K562 (cell line): ENCODE results near the gene KRT80. TPM values are rescaled to one million over a fixed set of nuclear protein-coding genes. Genes with fewer than 3 reads are reported as not detected.

Experiments
- ATAC-seq: fragments of 200-7000 bp; cut with Tn5 transposase; 3 replicates; pipeline ENCODE4 v1.9.1; 2020; ENCODE audit warnings: moderate library complexity
- BruUV-seq: library from RNA; stranded (reverse); fragments of 400-500 nt; replicated peaks from 2 replicates; lab custom pipeline; 2021; lab: Mats Ljungman, UMichigan
- CTCF ChIA-PET: fragments of 300-600 bp; formaldehyde crosslinking; extraction: SDS; loops from one replicate; lab custom pipeline; 2021; ENCODE audit warnings: low intra/inter-chr PET ratio; lab: Yijun Ruan, JAX
- POLR2A ChIA-PET: fragments of 300-600, 350-650 bp; sonication (Branson Sonifier 250); formaldehyde crosslinking; extraction: SDS; loops from one replicate; lab custom pipeline; 2021; ENCODE audit warnings: antibody characterized with exemption, inconsistent platforms; lab: Yijun Ruan, JAX
- DNase-seq, 4 experiments: peaks; one replicate each; pipeline versions ENCODE4 v3.0.0 to v3.0.0-alpha.2; 2011 to 2018; ENCODE audit warnings: low spot score in 3 of 4, mixed read lengths in 3 of 4; ENCODE audit errors: extremely low read depth in 1 of 4
- FAIRE-seq: peaks from 2 replicates; lab custom pipeline; 2011; peaks lifted over from hg19 to GRCh38; lab: Jason Lieb, UNC
- H2AFZ ChIP-seq: 2 replicates; pipeline ENCODE4 v1.6.0; 2011; ENCODE audit warnings: low read depth, low read length, control low read depth, inconsistent platforms
- H3K27ac ChIP-seq: fragments of 200-600 bp; 3 replicates; pipeline ENCODE4 v1.8.0; 2011; ENCODE audit warnings: low read depth, mild to moderate bottlenecking, control low read depth, inconsistent platforms, low read length, moderate library complexity, mixed read lengths; ENCODE audit errors: extremely low read depth
- H3K27me3 ChIP-seq, 2 experiments: fragments of 300-600 bp in 1 of 2; 2 replicates in 1 of 2; 3 replicates in 1 of 2; pipeline versions ENCODE4 v1.6.0 to v1.8.0; 2011; ENCODE audit warnings: inconsistent platforms in 2 of 2, low read length in 2 of 2, mild to moderate bottlenecking in 1 of 2, mixed read lengths in 1 of 2, moderate library complexity in 1 of 2; ENCODE audit not compliant: control insufficient read depth in 2 of 2, insufficient read depth in 2 of 2
- H3K36me3 ChIP-seq: fragments of 300-600 bp; 3 replicates; pipeline ENCODE4 v1.8.0; 2011; ENCODE audit warnings: mild to moderate bottlenecking, low read length, inconsistent platforms; ENCODE audit not compliant: control insufficient read depth, insufficient read depth
- H3K4me1 ChIP-seq, 2 experiments: fragments of 200-600 bp in 1 of 2; replicated peaks in 1 of 2; 2 replicates in 1 of 2; 3 replicates in 1 of 2; pipeline versions ENCODE4 v1.5.1 to v1.8.0; 2011; ENCODE audit warnings: inconsistent platforms in 2 of 2, low read length in 2 of 2, mild to moderate bottlenecking in 1 of 2, mixed read lengths in 1 of 2, moderate library complexity in 1 of 2; ENCODE audit not compliant: control insufficient read depth in 2 of 2, insufficient read depth in 2 of 2
- H3K4me2 ChIP-seq: 2 replicates; pipeline ENCODE4 v1.6.1; 2011; ENCODE audit warnings: low read length, control low read depth, inconsistent platforms, mixed read lengths; ENCODE audit not compliant: insufficient read depth
- H3K4me3 ChIP-seq: fragments of 200-600 bp; sonication (generic), shearing (Covaris generic); 2 replicates; pipeline ENCODE4 v1.5.1; 2016; ENCODE audit warnings: control low read depth, inconsistent platforms
- H3K79me2 ChIP-seq: fragments of 200-600 bp; 3 replicates; pipeline ENCODE4 v1.8.0; 2011; ENCODE audit warnings: low read length, inconsistent platforms; ENCODE audit not compliant: control insufficient read depth, insufficient read depth
- H3K9ac ChIP-seq, 2 experiments: 2 replicates each; pipeline versions ENCODE4 v1.6.0 to v1.6.1; 2011; ENCODE audit warnings: low read depth in 2 of 2, low read length in 2 of 2, control low read depth in 1 of 2, inconsistent platforms in 1 of 2, mild to moderate bottlenecking in 1 of 2, mixed read lengths in 1 of 2; ENCODE audit not compliant: insufficient read depth in 1 of 2
- H3K9me1 ChIP-seq: one replicate; pipeline ENCODE4 v1.6.0; 2011; ENCODE audit warnings: inconsistent platforms, mild to moderate bottlenecking, low read length, moderate library complexity; ENCODE audit not compliant: control insufficient read depth, insufficient read depth
- H3K9me3 ChIP-seq: replicated peaks from 2 replicates; pipeline ENCODE4 v1.5.1; 2011; ENCODE audit warnings: low read depth, low read length, inconsistent platforms; ENCODE audit not compliant: control insufficient read depth, insufficient read depth
- H4K20me1 ChIP-seq: replicated peaks from 2 replicates; pipeline ENCODE4 v1.6.1; 2011; ENCODE audit warnings: low read length, inconsistent platforms, mixed read lengths; ENCODE audit not compliant: control insufficient read depth, insufficient read depth
- EHMT2 ChIP-seq: fragments of 450-650 bp; IDR thresholded peaks from 2 replicates; pipeline ENCODE4 v1.6.1; 2018; ENCODE audit warnings: antibody characterized with exemption
- MIER1 ChIP-seq: fragments of 450-650 bp; IDR thresholded peaks from 2 replicates; pipeline ENCODE4 v1.6.1; 2016; ENCODE audit warnings: antibody characterized with exemption, mild to moderate bottlenecking, low read depth
- REST ChIP-seq, 2 experiments: fragments of 450-650 bp; formaldehyde crosslinking in 1 of 2; IDR thresholded peaks; 2 replicates each; pipeline versions ENCODE4 v1.4.0 to v1.6.1; 2014 to 2020; ENCODE audit warnings: mild to moderate bottlenecking in 2 of 2, borderline replicate concordance in 1 of 2, low read depth in 1 of 2
- SREBF2 ChIP-seq: sonication (generic); formaldehyde crosslinking; IDR thresholded peaks from 2 replicates; pipeline ENCODE4 v1.4.0; 2020; ENCODE audit warnings: mild to moderate bottlenecking, missing genetic modification reagents
- WGBS: fragments of 100-300 bp; shearing (Covaris generic); methylation state at CpG from one replicate; pipeline ENCODE4 v1.1.6; 2016; ENCODE audit warnings: low coverage, mixed read lengths; ENCODE audit not compliant: insufficient coverage; ENCODE audit errors: missing lambda C conversion rate; 5-methylcytosine and 5-hydroxymethylcytosine counted together
- in situ Hi-C: fragments of 300-500 bp; cut with MboI; formaldehyde crosslinking; loops from 4 replicates; pipeline ENCODE4 v1.15.0; 2018; ENCODE audit warnings: inconsistent platforms, mixed read lengths
- intact Hi-C: fragments of 100-400 bp; cut with micrococcal nuclease; formaldehyde crosslinking; loops from 2 replicates; pipeline ENCODE4 v1.14.2; 2022
- polyA plus RNA-seq, 8 experiments: library from polyadenylated mRNA; depleted of rRNA in 4 of 8; stranded (reverse) in 5 of 8; unstranded in 3 of 8; fragments of >200 nt; fragmentation: Nextera tagmentation in 2 of 8; fragmentation: Illumina TruSeq in 1 of 8; extraction: Ambion mirVana in 2 of 8; extraction: Trizol in 1 of 8; gene quantifications; 2 replicates each; pipeline versions ENCODE4 v1.2.1 to v1.2.3, GENCODE V29; 2011 to 2014; ENCODE audit warnings: inconsistent platforms in 1 of 8, missing spikeins in 1 of 8
- total RNA-seq, 7 experiments: library from RNA; depleted of rRNA in 6 of 7; stranded (reverse); fragments of >200 nt in 6 of 7; fragmentation: Illumina TruSeq in 2 of 7; extraction: Trizol in 2 of 7; gene quantifications; 2 replicates each; pipeline versions ENCODE4 v1.2.1 to v1.2.3, GENCODE V29; 2011 to 2021; ENCODE audit warnings: low replicate concordance in 1 of 7

KRT80 gene
- total and polyA plus RNA-seq, 9 of the 15 experiments (the other 6 are each of a cell fraction or from before 2014, with no cell fraction given), result not detected

GRCh38 chr12:52216100-52216499, 24.3 kb upstream of the KRT80 start:
- in situ Hi-C loops (loop anchor here (5.0 kb wide), 1 partner anchor 101 kb away; no protein-coding TSS in a partner anchor), intact Hi-C loops (no loop called here)
- no peaks in the 10 kb centered on the region for H3K9me1 ChIP-seq
- H3K4me1 ChIP-seq, result no peaks in the 10 kb centered on the region; a peak in 1 of 5 replicates
- H3K9me3 ChIP-seq, result no peaks in the 10 kb centered on the region
- H3K27me3 ChIP-seq, result peaks cover 3 to 19% of the 10 kb centered on the region in 2 experiments; a peak in 3 of 5 replicates
- CTCF ChIA-PET, result no interaction called here
- H3K9ac ChIP-seq, result no peak overlapping the region
- POLR2A ChIA-PET, result interaction anchor here (0.6 to 0.8 kb wide), 3 partner anchors 9 to 45 kb away, joined by 3 to 4 read pairs (median 4); no protein-coding TSS in a partner anchor
- H3K4me3 ChIP-seq, result no peak overlapping the region
- DNase-seq (no peak), ATAC-seq (no peak), FAIRE-seq (no peak)
- peak; percentile 63; the same call in 1 of the 2 replicates for TF ChIP-seq MIER1
- peak; percentile 84 for TF ChIP-seq REST (IDR thresholded peaks at IDR 0.05; ENCODE audit: borderline replicate concordance)
- TF ChIP-seq REST (CRISPR knock-in tag; IDR thresholded peaks at IDR 0.05; ENCODE audit: low read depth), result 0 out of 2 replicates have a peak, but pooled peaks have one; percentile 58
- TF ChIP-seq EHMT2, result peak; percentile 59; the same call in 1 of the 2 replicates
- no peak for TF ChIP-seq SREBF2
- no peaks in the 10 kb centered on the region for H3K79me2 ChIP-seq
- no peaks in the 10 kb centered on the region for H3K36me3 ChIP-seq
- H3K4me2 ChIP-seq, result no peak overlapping the region
- no TSS peak for BruUV-seq
- WGBS, result 0% methylated on average over 4 of the region's 4 CpGs
- peaks cover 8% of the 10 kb centered on the region for H4K20me1 ChIP-seq
- no peak overlapping the region for H2AFZ ChIP-seq
- H3K27ac ChIP-seq, result no peak overlapping the region
